GM18505 (cell line): ENCODE data around the gene NELL2.

Experiments
- ATAC-seq: cut with Tn5 transposase; IDR thresholded peaks from one replicate; pipeline ENCODE4 v1.9.1; 2021; ENCODE audit not compliant: unreplicated experiment
- POLR2A ChIP-seq: IDR thresholded peaks from 4 replicates; pipeline ENCODE4 v1.6.1; 2011; ENCODE audit warnings: borderline replicate concordance; ENCODE audit not compliant: insufficient read depth, insufficient read length; ENCODE audit errors: extremely low read depth

NELL2 gene

DNA sequence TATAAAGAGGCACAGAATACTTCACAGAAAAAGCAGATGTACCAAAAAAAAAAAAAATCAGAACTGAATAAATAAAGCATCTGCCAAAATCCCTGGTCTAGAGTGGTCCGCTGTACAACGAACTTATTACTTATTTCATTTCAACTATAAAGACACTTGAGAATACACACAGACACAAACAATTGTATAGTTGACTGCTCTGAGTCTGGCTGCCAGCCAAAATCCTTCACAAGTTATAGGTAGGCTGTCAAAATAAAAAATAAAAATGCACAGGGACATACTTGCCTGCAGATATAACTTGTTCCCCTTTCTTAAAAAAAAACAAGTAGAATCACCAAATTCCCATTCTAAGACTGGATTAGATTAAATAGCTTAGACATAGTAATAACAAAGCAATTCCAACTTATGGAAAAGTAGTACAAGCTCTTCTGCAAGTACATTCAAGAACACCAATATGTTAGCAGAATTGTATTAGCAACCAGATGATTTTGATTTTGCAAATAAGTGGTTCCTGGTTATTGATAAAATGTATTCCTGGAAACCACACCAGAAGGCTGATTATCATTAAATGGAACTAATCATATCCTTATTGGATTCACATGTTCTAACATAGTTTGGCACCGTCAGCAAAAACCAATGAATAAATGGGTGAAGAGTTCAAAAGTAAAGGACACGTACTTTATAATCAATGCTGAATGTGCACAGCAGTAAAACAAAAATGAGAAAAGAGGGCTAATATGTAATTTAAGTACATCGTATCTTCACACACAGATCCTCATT lies 248.5 kb downstream of the NELL2 start:
- no peak for TF ChIP-seq POLR2A

DNA sequence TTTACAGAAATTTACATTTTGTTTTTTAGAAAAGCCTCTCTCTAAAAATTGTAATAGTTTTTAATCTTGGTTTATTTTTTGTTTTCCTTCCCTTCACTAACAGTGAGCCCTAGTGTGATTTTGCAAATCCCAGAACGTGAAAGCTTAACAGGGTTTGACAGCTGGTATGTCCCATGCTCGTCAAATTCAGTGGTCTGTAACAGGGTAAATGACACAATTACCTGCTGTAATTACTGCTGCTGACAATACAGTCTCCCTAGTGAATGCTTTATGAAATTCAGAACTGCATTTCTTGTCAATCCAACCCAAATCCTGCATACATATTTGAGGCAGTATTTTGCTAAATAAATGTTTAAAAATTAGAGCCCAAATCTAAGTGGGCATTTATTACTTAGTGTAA lies 249.2 kb downstream of the NELL2 start:
- ATAC-seq, result no peak
- no peak for TF ChIP-seq POLR2A

More for the DNA sequence above, 248.5 kb downstream of the NELL2 start:
- no peak for ATAC-seq

DNA sequence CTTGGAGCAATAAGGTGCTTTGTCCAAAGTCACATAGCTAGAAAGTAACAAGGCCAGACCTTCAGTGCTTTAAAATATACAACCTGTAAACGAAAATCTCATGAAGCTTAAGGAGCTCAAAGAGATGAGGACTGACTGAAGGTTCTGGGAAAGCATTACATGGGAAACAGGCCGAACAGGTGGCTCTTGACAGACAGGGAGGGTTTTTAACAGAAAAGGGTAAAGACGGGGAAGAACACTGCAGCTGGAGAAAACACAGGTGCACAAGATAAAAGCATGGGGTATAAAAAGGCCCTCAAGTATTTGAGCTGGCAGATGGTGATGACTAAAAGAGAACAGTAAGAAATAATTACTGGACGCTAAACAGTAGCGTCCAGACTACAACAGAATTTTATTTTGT lies 257.2 kb downstream of the NELL2 start:
- no peak for TF ChIP-seq POLR2A
- no peak for ATAC-seq

DNA sequence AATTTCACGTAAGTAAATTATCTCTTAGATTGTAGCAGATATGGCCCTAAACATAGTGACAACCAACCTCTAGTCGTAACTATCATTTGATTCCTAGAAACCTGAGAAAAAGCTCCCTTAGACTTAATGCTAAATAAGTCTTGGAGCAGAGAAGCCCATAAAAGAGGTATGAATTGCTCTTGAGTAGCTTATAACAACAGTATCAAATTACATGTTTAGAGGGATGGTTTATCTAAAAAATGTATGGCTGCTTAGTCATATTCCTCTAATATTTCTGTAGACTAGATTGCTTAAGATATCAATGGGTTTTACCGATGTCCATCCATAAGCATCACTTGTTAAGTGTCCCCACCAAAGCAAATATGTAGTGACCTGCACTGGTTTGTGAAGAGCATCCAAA lies 259.7 kb downstream of the NELL2 start:
- ATAC-seq, result no peak
- TF ChIP-seq POLR2A, result no peak

DNA sequence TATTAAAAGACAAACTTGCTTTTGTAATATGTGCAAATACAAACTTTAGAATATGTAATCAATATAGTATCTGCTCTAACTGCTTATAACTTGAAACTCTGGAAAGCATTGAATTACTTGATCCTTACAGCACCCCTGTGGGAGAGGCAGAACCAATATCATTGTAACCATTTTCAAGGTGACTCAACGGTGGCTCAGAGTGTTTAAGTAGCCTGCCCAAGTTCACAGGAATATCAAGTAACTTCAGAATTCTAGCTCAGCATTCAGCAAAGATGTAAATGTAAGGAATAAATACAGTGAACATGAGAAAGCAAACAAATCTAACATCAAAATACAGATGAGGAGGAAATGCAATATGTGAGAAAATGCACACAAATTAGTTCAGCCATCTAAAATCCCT lies 264.6 kb downstream of the NELL2 start:
- no peak for TF ChIP-seq POLR2A
- no peak for ATAC-seq

DNA sequence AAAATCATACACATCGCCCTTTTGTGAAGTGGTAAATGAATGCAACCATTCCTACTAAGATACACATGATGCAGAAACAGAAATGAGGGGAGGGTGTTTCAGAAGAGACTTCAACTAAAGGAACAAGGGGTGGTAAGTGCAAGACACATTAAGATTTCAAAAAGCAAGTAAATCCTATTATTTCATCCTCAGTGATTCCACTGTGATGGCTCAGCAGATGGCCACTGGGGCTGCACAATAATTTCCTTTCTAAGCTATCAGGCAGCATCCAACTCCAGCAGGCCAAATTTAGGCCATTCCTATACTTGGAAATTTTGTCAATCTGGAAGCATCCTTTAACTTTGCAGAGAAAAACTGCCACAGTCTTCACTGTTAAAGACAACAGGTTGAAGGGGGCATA lies 272.4 kb downstream of the NELL2 start:
- ATAC-seq, result no peak
- no peak for TF ChIP-seq POLR2A

DNA sequence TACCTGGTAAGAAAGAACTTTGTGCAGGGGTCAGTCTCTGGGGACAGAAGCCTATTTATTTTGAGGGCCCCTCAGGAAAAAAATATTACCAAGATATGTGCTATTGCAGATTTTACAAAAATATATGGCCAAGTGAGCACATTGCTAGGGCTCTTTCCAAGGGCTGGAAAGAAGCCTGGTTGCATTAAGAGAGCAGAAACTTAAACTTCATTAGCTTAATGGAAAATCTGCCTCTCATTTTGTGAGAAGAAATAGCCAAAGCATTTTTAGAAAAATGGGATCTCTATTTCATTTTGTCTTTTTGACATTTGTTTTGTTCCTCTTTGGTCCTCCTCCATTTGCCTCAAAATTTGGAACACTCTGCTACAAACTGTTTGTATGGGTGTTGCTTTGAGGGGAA lies 283.5 kb downstream of the NELL2 start:
- TF ChIP-seq POLR2A, result no peak
- no peak for ATAC-seq

DNA sequence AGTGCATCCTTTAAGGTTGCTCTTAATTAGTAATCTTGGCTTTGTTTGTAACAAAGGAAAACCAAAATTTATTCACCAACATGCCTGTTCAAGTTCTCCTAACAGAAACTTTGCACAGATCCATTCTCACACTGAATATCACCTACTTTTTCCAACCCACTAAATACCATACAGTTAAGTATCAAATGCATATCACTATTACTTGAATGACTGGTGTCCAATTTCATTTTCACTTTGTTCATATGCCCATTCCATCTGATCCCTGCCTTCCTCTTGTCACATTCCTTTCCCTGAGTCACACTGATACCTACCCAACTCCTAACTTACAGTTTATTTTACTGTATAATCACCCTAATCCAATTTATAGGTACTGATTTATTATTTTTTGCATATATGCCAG lies 286.4 kb downstream of the NELL2 start:
- no peak for ATAC-seq
- no peak for TF ChIP-seq POLR2A

DNA sequence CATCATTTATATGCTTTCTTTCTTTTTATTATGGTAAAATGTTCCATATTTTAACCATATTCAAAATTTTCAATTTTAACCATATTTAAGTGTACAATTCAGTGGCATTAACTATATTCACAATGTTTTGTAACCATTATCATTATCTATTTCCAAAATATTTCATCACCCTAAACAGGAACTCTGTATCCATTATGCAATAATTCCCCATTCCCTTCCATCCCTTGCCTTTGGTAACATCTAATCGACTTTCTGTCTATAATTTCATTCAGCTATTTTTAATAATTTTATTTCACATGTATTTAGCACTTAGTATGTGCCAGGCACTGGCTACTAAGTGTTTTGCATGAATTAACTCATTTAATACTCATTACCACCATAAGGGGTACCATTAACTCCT lies 287.5 kb downstream of the NELL2 start:
- TF ChIP-seq POLR2A, result no peak
- no peak for ATAC-seq

DNA sequence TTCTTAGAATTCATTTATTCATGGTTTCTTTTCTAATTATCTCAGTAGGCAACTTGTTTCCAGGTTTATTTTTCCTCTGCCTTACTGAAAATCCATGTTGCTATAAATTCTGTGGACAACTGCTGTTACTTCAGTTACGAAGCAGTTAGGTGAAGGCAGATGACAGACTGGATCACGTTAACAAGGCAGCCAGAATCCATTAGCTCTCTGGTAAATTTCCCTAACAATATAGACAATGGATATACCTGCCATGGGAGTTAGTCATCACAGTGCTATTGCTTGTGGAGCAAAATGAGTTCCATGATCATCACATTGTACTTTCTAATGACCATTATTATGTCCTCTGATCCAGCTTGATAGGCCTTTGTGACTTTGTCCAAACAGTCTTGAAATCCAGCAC lies 291.5 kb downstream of the NELL2 start:
- no peak for TF ChIP-seq POLR2A
- no peak for ATAC-seq

DNA sequence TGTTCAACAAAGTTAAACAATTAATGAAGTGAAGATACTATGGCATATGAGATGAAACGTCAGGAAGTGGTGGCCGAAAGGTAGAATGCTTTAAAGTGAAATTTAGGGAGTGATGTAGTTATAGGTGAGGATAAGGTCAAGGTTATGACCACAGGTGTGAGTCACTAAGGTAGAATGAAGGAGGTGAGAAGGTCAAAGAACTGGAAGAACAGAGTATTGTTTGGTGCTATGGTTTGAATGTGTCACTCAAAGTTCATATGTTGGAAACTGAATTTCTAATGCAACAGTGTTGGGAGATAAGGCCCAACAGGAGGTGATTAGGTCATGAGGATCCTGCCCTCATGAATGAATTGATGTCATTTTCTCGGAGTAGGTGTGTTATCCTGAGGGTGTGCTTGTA lies 293.6 kb downstream of the NELL2 start:
- ATAC-seq, result no peak
- TF ChIP-seq POLR2A, result no peak

DNA sequence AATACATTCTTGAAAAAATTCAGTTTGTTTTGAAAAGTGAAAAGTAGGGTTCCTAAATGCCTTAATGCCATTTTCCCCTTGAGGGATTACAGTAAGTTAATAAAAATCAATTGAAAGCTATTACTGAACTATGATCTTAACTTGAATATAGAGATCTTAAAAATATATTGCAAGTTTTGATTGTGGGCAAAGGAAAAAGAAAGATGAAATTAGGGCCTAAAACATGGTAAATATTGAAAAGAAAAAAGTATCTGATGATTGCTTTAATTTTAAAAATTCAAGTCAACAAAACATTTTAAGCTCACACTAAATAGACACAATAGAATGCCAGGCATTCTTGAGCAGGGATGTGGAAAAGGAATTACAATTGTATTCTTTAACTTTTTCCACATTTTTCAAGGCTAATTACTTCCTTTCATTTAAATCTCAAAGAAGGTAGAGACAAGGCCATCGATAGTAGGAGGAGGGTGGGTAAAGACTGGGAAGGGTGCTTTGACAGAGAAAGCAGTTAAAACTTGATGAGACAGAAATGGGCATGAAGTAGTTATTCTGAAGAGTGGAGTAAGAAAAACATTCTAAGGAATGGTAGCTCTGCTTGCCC lies 294.4 kb downstream of the NELL2 start:
- no peak for ATAC-seq
- TF ChIP-seq POLR2A, result no peak

DNA sequence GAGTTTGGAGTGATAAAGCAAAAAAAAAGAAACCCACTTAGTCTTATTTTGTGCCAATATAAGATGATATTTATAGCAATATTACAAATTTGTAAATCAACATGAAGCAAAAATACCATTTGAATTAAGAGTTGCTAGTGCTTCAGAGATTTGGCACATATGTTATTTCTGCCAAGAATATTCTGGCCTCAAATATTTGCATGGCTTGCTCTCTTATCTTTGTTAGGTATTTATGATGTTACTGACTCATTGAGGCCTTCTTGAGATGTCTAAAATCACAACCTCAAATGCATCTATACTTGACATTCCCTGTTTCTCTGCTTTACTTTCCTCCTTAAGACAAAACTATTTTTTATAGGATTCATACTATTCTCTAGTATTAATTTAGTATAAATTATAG lies 301.5 kb downstream of the NELL2 start:
- TF ChIP-seq POLR2A, result no peak
- no peak for ATAC-seq

DNA sequence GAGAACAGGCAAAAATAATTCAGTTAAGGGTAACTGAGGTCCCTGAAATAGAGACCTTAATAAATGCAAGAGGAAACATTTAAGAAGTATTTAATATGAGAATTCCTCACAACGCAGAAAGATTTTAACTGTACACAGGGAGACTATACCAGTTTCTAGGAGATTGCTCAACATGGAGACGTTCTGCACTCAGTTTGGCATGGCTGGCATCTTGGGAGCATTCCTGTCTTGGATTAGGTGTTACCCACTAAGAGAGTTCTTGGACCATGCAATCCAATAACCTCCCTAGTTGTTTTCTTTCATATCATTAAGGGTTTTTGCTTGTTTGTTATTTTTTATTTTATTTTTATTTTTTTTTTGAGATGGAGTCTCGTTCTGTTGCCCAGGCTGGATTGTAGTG lies 302.4 kb downstream of the NELL2 start:
- no peak for TF ChIP-seq POLR2A
- no peak for ATAC-seq
